OCI-LY7 (cell line): Measurements from ENCODE around the gene DQX1. TPM values are rescaled to one million over a fixed set of nuclear protein-coding genes. Genes with fewer than 3 reads are reported as not detected.

ENCODE experiments used
- BruUV-seq: library from RNA; stranded (reverse); fragments of 400-500 nt; replicated peaks from 2 replicates; lab custom pipeline; 2021; lab: Mats Ljungman, UMichigan
- CTCF ChIA-PET: fragments of 300-600 bp; sonication (Branson Sonifier 250); formaldehyde crosslinking; loops from one replicate; lab custom pipeline; 2022; ENCODE audit warnings: antibody characterized with exemption; ENCODE audit not compliant: unreplicated experiment; lab: Charles Lee
- POLR2A ChIA-PET: fragments of 300-600 bp; sonication (Branson Sonifier 250); formaldehyde crosslinking; loops from one replicate; lab custom pipeline; 2022; ENCODE audit warnings: antibody characterized with exemption; lab: Charles Lee
- DNase-seq: peaks from one replicate; pipeline ENCODE4 v3.0.0-alpha.2; 2015; ENCODE audit warnings: low spot score
- H2AFZ ChIP-seq: fragments of 200-600 bp; sonication (generic), shearing (Covaris generic); 2 replicates; pipeline ENCODE4 v1.6.1; 2014; ENCODE audit warnings: mild to moderate bottlenecking, antibody characterized with exemption, low read length, moderate library complexity
- H3K27ac ChIP-seq: fragments of 200-600 bp; sonication (generic); 2 replicates; pipeline ENCODE4 v1.5.1; 2014; ENCODE audit warnings: mixed run types, low read depth, mild to moderate bottlenecking, moderate library complexity, low read length, inconsistent platforms; ENCODE audit not compliant: poor library complexity, severe bottlenecking
- H3K36me3 ChIP-seq: fragments of 200-600 bp; sonication (generic); 2 replicates; pipeline ENCODE4 v1.6.1; 2014; ENCODE audit warnings: mild to moderate bottlenecking, antibody characterized with exemption, low read length, moderate library complexity, mixed read lengths; ENCODE audit not compliant: insufficient read depth
- H3K4me1 ChIP-seq: fragments of 200-600 bp; sonication (generic); 2 replicates; pipeline ENCODE4 v1.5.1; 2014; ENCODE audit warnings: mild to moderate bottlenecking, low read length; ENCODE audit not compliant: insufficient read depth, poor library complexity, severe bottlenecking
- H3K4me2 ChIP-seq: fragments of 200-600 bp; sonication (generic); 2 replicates; pipeline ENCODE4 v1.6.1; 2014; ENCODE audit warnings: mild to moderate bottlenecking, low read length
- H3K4me3 ChIP-seq: fragments of 200-600 bp; sonication (generic); 2 replicates; pipeline ENCODE4 v1.5.1; 2014; ENCODE audit warnings: mild to moderate bottlenecking, low read depth, low read length; ENCODE audit not compliant: poor library complexity, severe bottlenecking
- H3K79me2 ChIP-seq: fragments of 200-600 bp; sonication (generic); 2 replicates; pipeline ENCODE4 v1.6.1; 2016; ENCODE audit warnings: low read depth, mild to moderate bottlenecking, low read length, moderate library complexity, mixed read lengths; ENCODE audit not compliant: insufficient read depth
- H3K9me2 ChIP-seq: fragments of 200-600 bp; sonication (generic); 2 replicates; pipeline ENCODE4 v1.6.1; 2016; ENCODE audit warnings: mild to moderate bottlenecking, low read length, mixed read lengths; ENCODE audit not compliant: insufficient read depth
- H3K9me3 ChIP-seq: fragments of 200-600 bp; sonication (generic); 2 replicates; pipeline ENCODE4 v1.6.1; 2014; ENCODE audit warnings: mild to moderate bottlenecking, mixed run types, low read length, mixed read lengths
- H4K20me1 ChIP-seq: fragments of 200-600 bp; sonication (generic); 2 replicates; pipeline ENCODE4 v1.6.1; 2014; ENCODE audit warnings: mild to moderate bottlenecking, antibody characterized with exemption, low read length, moderate library complexity, mixed read lengths; ENCODE audit not compliant: insufficient read depth
- EZH2phosphoT487 ChIP-seq: fragments of 200-600 bp; sonication (generic); IDR thresholded peaks from 2 replicates; pipeline ENCODE4 v1.6.1; 2018; ENCODE audit warnings: low read depth, borderline replicate concordance, mild to moderate bottlenecking, mixed run types, antibody characterized with exemption, low read length, moderate library complexity, mixed read lengths
- intact Hi-C: fragments of 100-400 bp; cut with micrococcal nuclease; formaldehyde crosslinking; loops from one replicate; pipeline ENCODE4 v1.10.0; 2022; ENCODE audit not compliant: unreplicated experiment
- total RNA-seq, 2 experiments: library from RNA; depleted of rRNA in 1 of 2; stranded (reverse); fragments of >200 nt in 1 of 2; shearing (Covaris generic) in 1 of 2; gene quantifications; 2 replicates each; pipeline ENCODE4 v1.2.3, GENCODE V29; 2014 to 2022
- TF ChIP-seq, protein P1 (sequence below): fragments of 200-600 bp; sonication (generic); conservative IDR thresholded peaks from 2 replicates; pipeline ENCODE4 v1.5.1; 2014; ENCODE audit warnings: mild to moderate bottlenecking, antibody characterized with exemption, low read length, moderate library complexity, mixed read lengths

Gene DQX1
- total RNA-seq, 2 experiments from 2014 or later, result 0.32 to 0.76 TPM

DNA sequence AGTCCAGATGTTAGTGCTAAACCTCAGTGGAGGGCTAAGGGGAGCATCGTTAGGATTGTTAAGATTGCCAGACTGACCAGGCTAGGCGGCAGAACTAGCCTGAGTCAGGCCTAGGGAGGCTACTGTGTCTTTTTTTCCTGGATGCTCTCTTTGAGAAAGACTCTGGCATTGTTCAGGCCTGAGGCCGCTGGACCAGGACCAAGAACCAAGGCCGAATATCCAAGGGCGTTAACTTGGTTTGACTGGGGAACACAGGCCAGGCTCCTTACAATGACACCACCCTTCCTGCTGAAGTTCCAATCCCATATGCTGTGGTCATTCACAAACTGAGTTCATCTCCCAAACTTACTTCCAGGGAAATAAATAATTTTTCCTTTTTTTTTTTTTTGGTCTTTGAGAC, 14.3 kb upstream of the DQX1 start:
- CTCF ChIA-PET, result no interaction called here
- TF ChIP-seq, protein P1, sequence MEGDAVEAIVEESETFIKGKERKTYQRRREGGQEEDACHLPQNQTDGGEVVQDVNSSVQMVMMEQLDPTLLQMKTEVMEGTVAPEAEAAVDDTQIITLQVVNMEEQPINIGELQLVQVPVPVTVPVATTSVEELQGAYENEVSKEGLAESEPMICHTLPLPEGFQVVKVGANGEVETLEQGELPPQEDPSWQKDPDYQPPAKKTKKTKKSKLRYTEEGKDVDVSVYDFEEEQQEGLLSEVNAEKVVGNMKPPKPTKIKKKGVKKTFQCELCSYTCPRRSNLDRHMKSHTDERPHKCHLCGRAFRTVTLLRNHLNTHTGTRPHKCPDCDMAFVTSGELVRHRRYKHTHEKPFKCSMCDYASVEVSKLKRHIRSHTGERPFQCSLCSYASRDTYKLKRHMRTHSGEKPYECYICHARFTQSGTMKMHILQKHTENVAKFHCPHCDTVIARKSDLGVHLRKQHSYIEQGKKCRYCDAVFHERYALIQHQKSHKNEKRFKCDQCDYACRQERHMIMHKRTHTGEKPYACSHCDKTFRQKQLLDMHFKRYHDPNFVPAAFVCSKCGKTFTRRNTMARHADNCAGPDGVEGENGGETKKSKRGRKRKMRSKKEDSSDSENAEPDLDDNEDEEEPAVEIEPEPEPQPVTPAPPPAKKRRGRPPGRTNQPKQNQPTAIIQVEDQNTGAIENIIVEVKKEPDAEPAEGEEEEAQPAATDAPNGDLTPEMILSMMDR, result no peak
- no peak for TF ChIP-seq EZH2phosphoT487

DNA sequence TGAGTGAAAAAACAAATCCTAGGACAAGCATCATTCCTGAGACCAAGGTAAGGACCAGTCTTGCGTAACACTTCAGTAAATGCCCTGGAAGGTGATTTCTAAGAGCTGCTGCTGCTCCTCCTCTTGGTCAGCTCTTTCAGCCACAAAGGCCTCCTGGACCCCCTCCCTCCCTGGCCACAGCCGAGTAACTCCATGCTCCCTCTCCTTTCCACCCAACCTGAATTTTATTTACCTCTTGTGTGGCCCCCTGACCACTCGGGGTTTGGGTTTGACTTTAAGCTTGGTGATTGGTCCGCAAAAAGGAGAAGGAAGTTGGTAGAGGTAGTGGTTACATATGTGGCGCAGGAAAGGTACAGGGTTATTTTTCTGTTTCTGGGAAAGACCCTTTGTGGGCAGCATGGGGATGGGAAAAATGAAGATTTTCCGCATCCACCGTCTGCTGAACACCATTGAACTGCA, 12.9 kb upstream of the DQX1 start:
- ChIA-PET CTCF (no interaction called here), POLR2A (no interaction called here)
- Histone ChIP-seq H3K36me3 (no peaks in the 10 kb centered on the region), H3K4me2 (no peak overlapping the region), H3K9me3 (no peaks in the 10 kb centered on the region), H3K4me1 (no peaks in the 10 kb centered on the region), H2AFZ (no peak overlapping the region), H3K9me2 (no peaks in the 10 kb centered on the region), H3K4me3 (no peak overlapping the region), H3K27ac (no peak overlapping the region), H3K79me2 (no peaks in the 10 kb centered on the region), H4K20me1 (no peaks in the 10 kb centered on the region)
- BruUV-seq, result no TSS peak
- intact Hi-C loops, result no loop called here
- no peak for DNase-seq
- TF ChIP-seq, protein P1, result no peak
- TF ChIP-seq EZH2phosphoT487, result no peak

More for the DNA sequence above, 14.3 kb upstream of the DQX1 start:
- H3K9me3 ChIP-seq, result no peaks in the 10 kb centered on the region
- intact Hi-C loops, result no loop called here
- no peak overlapping the region for H2AFZ ChIP-seq
- no peaks in the 10 kb centered on the region for H3K79me2 ChIP-seq
- no peak for DNase-seq
- H3K36me3 ChIP-seq, result no peaks in the 10 kb centered on the region
- no peak overlapping the region for H3K4me2 ChIP-seq
- no peaks in the 10 kb centered on the region for H3K4me1 ChIP-seq
- POLR2A ChIA-PET, result no interaction called here
- H3K4me3 ChIP-seq, result no peak overlapping the region
- no peaks in the 10 kb centered on the region for H4K20me1 ChIP-seq
- no peaks in the 10 kb centered on the region for H3K9me2 ChIP-seq
- no peak overlapping the region for H3K27ac ChIP-seq
- BruUV-seq, result no TSS peak

DNA sequence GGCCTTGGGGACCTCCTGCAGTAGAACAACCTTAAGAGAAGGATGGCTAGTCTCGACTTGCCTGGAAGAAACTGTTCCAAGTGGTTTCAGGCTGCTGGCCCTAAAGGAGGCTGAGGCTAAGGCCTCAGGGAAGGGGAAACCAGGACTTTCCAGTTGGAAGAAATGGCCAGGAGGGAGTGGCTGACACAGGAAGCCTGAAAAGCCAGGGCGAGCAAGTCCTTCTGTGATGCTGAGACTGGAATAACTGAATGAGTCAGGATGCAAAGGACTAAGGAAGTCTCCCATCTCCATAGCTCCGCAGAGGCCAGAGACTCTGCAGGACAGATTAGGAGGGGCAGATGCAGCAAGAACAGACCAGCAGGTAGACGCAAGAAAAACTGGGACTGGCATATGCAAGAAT, 11.1 kb upstream of the DQX1 start:
- H3K9me3 ChIP-seq, result no peaks in the 10 kb centered on the region
- POLR2A ChIA-PET, result no interaction called here
- DNase-seq, result no peak
- H3K27ac ChIP-seq, result no peak overlapping the region
- no peak for TF ChIP-seq EZH2phosphoT487
- TF ChIP-seq, protein P1, result no peak
- H3K36me3 ChIP-seq, result peaks cover 14% of the 10 kb centered on the region; the same call in 1 of the 2 replicates
- no peaks in the 10 kb centered on the region for H3K79me2 ChIP-seq
- H3K4me1 ChIP-seq, result peaks cover under 1% of the 10 kb centered on the region
- no TSS peak for BruUV-seq
- CTCF ChIA-PET, result no interaction called here
- no peak overlapping the region for H3K4me2 ChIP-seq
- no peaks in the 10 kb centered on the region for H4K20me1 ChIP-seq
- intact Hi-C loops, result no loop called here
- no peak overlapping the region for H2AFZ ChIP-seq
- no peaks in the 10 kb centered on the region for H3K9me2 ChIP-seq
- H3K4me3 ChIP-seq, result no peak overlapping the region
